HCT116 (cell line): ENCODE data around the gene TTC23. TPM values are rescaled to one million over a fixed set of nuclear protein-coding genes. Genes with fewer than 3 reads are reported as not detected.

Experiments
- ATAC-seq: fragments of 200-7000 bp; cut with Tn5 transposase; 2 replicates; pipeline ENCODE4 v1.9.1; 2020; ENCODE audit warnings: mild to moderate bottlenecking, moderate library complexity
- BruUV-seq: library from RNA; stranded (reverse); fragments of 400-500 nt; replicated peaks from 2 replicates; lab custom pipeline; 2021; lab: Mats Ljungman, UMichigan
- CTCF ChIA-PET: fragments of 300-600 bp; sonication (Branson Sonifier 250); formaldehyde crosslinking; loops from one replicate; lab custom pipeline; 2021; ENCODE audit warnings: antibody characterized with exemption; lab: Charles Lee
- POLR2A ChIA-PET: fragments of 300-600, 350-600 bp; sonication (Branson Sonifier 250); formaldehyde crosslinking; loops from one replicate; lab custom pipeline; 2021; ENCODE audit warnings: antibody characterized with exemption; lab: Charles Lee
- RAD21 ChIA-PET, 2 experiments: fragments of 300-600 bp; sonication (Branson Sonifier 250); formaldehyde crosslinking; loops; one replicate each; lab custom pipeline; 2023; ENCODE audit warnings: low total read pairs in 2 of 2; ENCODE audit not compliant: uncharacterized antibody in 2 of 2, unreplicated experiment in 2 of 2, low non-redundant PET in 1 of 2; lab: Charles Lee
- DNase-seq: peaks from one replicate; pipeline ENCODE4 v3.0.0-alpha.2; 2010; ENCODE audit warnings: low read depth, low spot score
- H2AFZ ChIP-seq: fragments of 200-600 bp; shearing (Covaris generic), sonication (generic); 2 replicates; pipeline ENCODE4 v1.6.1; 2017; ENCODE audit warnings: low read depth, mixed run types, mixed read lengths, antibody characterized with exemption, low read length; ENCODE audit not compliant: poor library complexity, severe bottlenecking
- H3K27ac ChIP-seq: 2 replicates; pipeline ENCODE4 v1.5.1; 2012; ENCODE audit warnings: low read depth, low read length
- H3K27me3 ChIP-seq: fragments of 200-600 bp; sonication (generic); 2 replicates; pipeline ENCODE4 v1.6.1; 2016; ENCODE audit warnings: mixed run types, low read length, mixed read lengths; ENCODE audit not compliant: insufficient read depth
- H3K36me3 ChIP-seq, 2 experiments: fragments of 200-500 bp in 1 of 2; fragments of 200-600 bp in 1 of 2; sonication (Bioruptor generic) in 1 of 2; sonication (generic) in 1 of 2; 2 replicates each; pipeline versions ENCODE4 v1.5.1 to v1.6.1; 2014 to 2016; ENCODE audit warnings: low read length in 2 of 2, inconsistent platforms in 1 of 2, mixed read lengths in 1 of 2, mixed run types in 1 of 2; ENCODE audit not compliant: insufficient read depth in 2 of 2, control insufficient read depth in 1 of 2
- H3K4me1 ChIP-seq, 2 experiments: fragments of 200-600 bp in 1 of 2; sonication (generic) in 1 of 2; 2 replicates each; pipeline versions ENCODE4 v1.5.1 to v1.6.1; 2012 to 2017; ENCODE audit warnings: low read length in 2 of 2, inconsistent platforms in 1 of 2, mild to moderate bottlenecking in 1 of 2, mixed read lengths in 1 of 2, mixed run types in 1 of 2, moderate library complexity in 1 of 2; ENCODE audit not compliant: insufficient read depth in 2 of 2, control insufficient read depth in 1 of 2
- H3K4me2 ChIP-seq: fragments of 200-600 bp; sonication (generic); 2 replicates; pipeline ENCODE4 v1.6.1; 2017; ENCODE audit warnings: mixed run types, low read length, mixed read lengths
- H3K4me3 ChIP-seq, 2 experiments: fragments of 200-600 bp in 1 of 2; sonication (generic) in 1 of 2; replicated peaks in 1 of 2; 2 replicates each; pipeline ENCODE4 v1.5.1; 2011 to 2016; ENCODE audit warnings: low read length in 2 of 2, control low read depth in 1 of 2, low read depth in 1 of 2, mild to moderate bottlenecking in 1 of 2, mixed read lengths in 1 of 2, mixed run types in 1 of 2
- H3K79me2 ChIP-seq: fragments of 200-600 bp; sonication (generic); 2 replicates; pipeline ENCODE4 v1.6.1; 2017; ENCODE audit warnings: mild to moderate bottlenecking, mixed run types, low read length, moderate library complexity, mixed read lengths; ENCODE audit not compliant: insufficient read depth
- H3K9ac ChIP-seq: fragments of 200-600 bp; sonication (generic); 2 replicates; pipeline ENCODE4 v1.6.1; 2016; ENCODE audit warnings: low read length, mixed read lengths
- H3K9me2 ChIP-seq: fragments of 200-600 bp; sonication (generic), shearing (Covaris generic); 2 replicates; pipeline ENCODE4 v1.6.1; 2017; ENCODE audit warnings: mixed run types, mild to moderate bottlenecking, moderate library complexity; ENCODE audit not compliant: insufficient read depth
- H3K9me3 ChIP-seq, 2 experiments: fragments of 200-500 bp in 1 of 2; fragments of 200-600 bp in 1 of 2; sonication (Bioruptor generic) in 1 of 2; sonication (generic) in 1 of 2; 2 replicates each; pipeline ENCODE4 v1.6.1; 2014 to 2017; ENCODE audit warnings: low read length in 2 of 2, mixed read lengths in 2 of 2, inconsistent platforms in 1 of 2, low read depth in 1 of 2, mild to moderate bottlenecking in 1 of 2, mixed run types in 1 of 2, moderate library complexity in 1 of 2; ENCODE audit not compliant: control insufficient read depth in 1 of 2, insufficient read depth in 1 of 2
- H4K20me1 ChIP-seq: fragments of 200-600 bp; sonication (generic), shearing (Covaris generic); 2 replicates; pipeline ENCODE4 v1.6.1; 2017; ENCODE audit warnings: mixed run types, mild to moderate bottlenecking, moderate library complexity; ENCODE audit not compliant: insufficient read depth
- CEBPB ChIP-seq: IDR thresholded peaks from 2 replicates; pipeline ENCODE4 v1.6.1; 2012; ENCODE audit warnings: low read depth
- EGR1 ChIP-seq: IDR thresholded peaks from 2 replicates; pipeline ENCODE4 v1.6.1; 2012; ENCODE audit warnings: low read depth
- EZH2phosphoT487 ChIP-seq: fragments of 200-600 bp; IDR thresholded peaks from 2 replicates; pipeline ENCODE4 v1.6.1; 2018; ENCODE audit warnings: antibody characterized with exemption, borderline replicate concordance
- MAX ChIP-seq: IDR thresholded peaks from 2 replicates; pipeline ENCODE4 v1.6.1; 2012
- RAD21 ChIP-seq: IDR thresholded peaks from 2 replicates; pipeline ENCODE4 v1.6.1; 2012; ENCODE audit warnings: low read depth, mild to moderate bottlenecking
- TCF7L2 ChIP-seq: IDR thresholded peaks from 2 replicates; pipeline ENCODE4 v1.7.0; 2011; ENCODE audit warnings: borderline replicate concordance, inconsistent platforms; ENCODE audit not compliant: insufficient read depth, insufficient read length; ENCODE audit errors: extremely low read depth
- YY1 ChIP-seq: IDR thresholded peaks from 2 replicates; pipeline ENCODE4 v1.6.1; 2011; ENCODE audit warnings: low read length, low read depth, moderate library complexity, mild to moderate bottlenecking; ENCODE audit not compliant: insufficient replicate concordance; ENCODE audit errors: extremely low read depth
- ZNF274 ChIP-seq: fragments of 200-500 bp; sonication (Bioruptor generic); IDR thresholded peaks from 2 replicates; pipeline ENCODE4 v1.6.1; 2014; ENCODE audit warnings: mild to moderate bottlenecking, low read depth, low read length, inconsistent platforms
- intact Hi-C: fragments of 100-400 bp; cut with micrococcal nuclease; formaldehyde crosslinking; loops from 2 replicates; pipeline ENCODE4 v1.10.0; 2022
- total RNA-seq: library from RNA; stranded (reverse); gene quantifications from one replicate; pipeline ENCODE4 v1.2.1, GENCODE V29; 2021; ENCODE audit not compliant: unreplicated experiment

TTC23 gene
- total RNA-seq, 1 experiment from 2014 or later = 10.2 TPM

GRCh38 chr15:99092554-99093172, 156.7 kb downstream of the TTC23 start:
- no peaks in the 10 kb centered on the region for H3K79me2 ChIP-seq
- RAD21 ChIA-PET = no interaction called here
- H3K4me2 ChIP-seq = no peak overlapping the region
- TF ChIP-seq ZNF274 (no peak), MAX (no peak), YY1 (no peak)
- H3K4me1 ChIP-seq = no peaks in the 10 kb centered on the region
- H3K9me2 ChIP-seq = no peaks in the 10 kb centered on the region
- no peak overlapping the region for H2AFZ ChIP-seq
- no peak overlapping the region for H3K4me3 ChIP-seq
- BruUV-seq = no TSS peak
- no peaks in the 10 kb centered on the region for H3K9me3 ChIP-seq
- no peak overlapping the region for H3K9ac ChIP-seq
- intact Hi-C loops = no loop called here
- DNase-seq = no peak
- no peaks in the 10 kb centered on the region for H4K20me1 ChIP-seq
- no peaks in the 10 kb centered on the region for H3K36me3 ChIP-seq
- CTCF ChIA-PET = no interaction called here
- ATAC-seq = no peak
- POLR2A ChIA-PET = no interaction called here
- H3K27ac ChIP-seq = no peak overlapping the region
- H3K27me3 ChIP-seq = no peaks in the 10 kb centered on the region

GRCh38 chr15:99090938-99091337, 158.4 kb downstream of the TTC23 start:
- no peaks in the 10 kb centered on the region for H3K27me3 ChIP-seq
- ATAC-seq (no peak), DNase-seq (no peak)
- TF ChIP-seq EZH2phosphoT487 = no peak
- TF ChIP-seq TCF7L2 = no peak
- no peak for TF ChIP-seq EGR1
- no peak for TF ChIP-seq RAD21
- TF ChIP-seq CEBPB = no peak
- TF ChIP-seq MAX = no peak
- BruUV-seq = no TSS peak
- no peak overlapping the region for H3K4me3 ChIP-seq
- no peaks in the 10 kb centered on the region for H3K36me3 ChIP-seq
- H3K9ac ChIP-seq = no peak overlapping the region
- RAD21 ChIA-PET = no interaction called here
- H3K27ac ChIP-seq = no peak overlapping the region
- no peaks in the 10 kb centered on the region for H3K79me2 ChIP-seq
- no peaks in the 10 kb centered on the region for H3K9me2 ChIP-seq
- H3K9me3 ChIP-seq = no peaks in the 10 kb centered on the region
- CTCF ChIA-PET = interaction anchor here (1.1 kb wide), 1 partner anchor 14 kb away, joined by 3 read pairs; no protein-coding TSS in a partner anchor
- no peak overlapping the region for H2AFZ ChIP-seq
- H3K4me2 ChIP-seq = no peak overlapping the region
- no peaks in the 10 kb centered on the region for H4K20me1 ChIP-seq
- POLR2A ChIA-PET = no interaction called here
- intact Hi-C loops = no loop called here
- no peaks in the 10 kb centered on the region for H3K4me1 ChIP-seq
